ENCODE results near the gene DNAJC16.
"Not testable (repeated sequence)": the region's sequence is repeated elsewhere in the genome, so short reads cannot be mapped to it uniquely, and the experiment has no call there.

The DNAJC16 gene

GRCh38 chr1:15526490-15527339 is at the start of gene DNAJC16:
TSS of gene DNAJC16 (plus strand) at chr1:15526848. CDS start at chr1:15529106, 2,258 bp downstream.
- DNase-seq: peak; percentile 100

DNA sequence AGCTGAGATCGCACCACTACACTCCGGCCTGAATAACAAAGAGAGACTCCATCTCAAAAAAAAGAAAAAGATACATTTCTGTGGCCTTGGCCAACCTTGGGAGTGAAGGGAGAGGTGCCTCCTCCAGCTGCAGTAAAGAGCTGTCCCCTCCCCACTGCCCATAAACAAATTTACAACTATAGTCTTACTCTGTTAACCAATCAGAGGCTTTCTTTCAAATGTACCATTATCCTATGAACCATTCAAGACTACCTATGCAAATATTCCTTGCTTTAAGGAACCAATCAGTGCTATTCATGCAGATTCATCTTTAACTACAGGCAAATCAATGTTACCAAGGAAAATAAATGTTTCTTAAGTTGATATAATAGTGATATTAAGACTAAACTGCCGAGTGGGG is 49.7 kb upstream of the DNAJC16 start:
- no peak for DNase-seq

DNA sequence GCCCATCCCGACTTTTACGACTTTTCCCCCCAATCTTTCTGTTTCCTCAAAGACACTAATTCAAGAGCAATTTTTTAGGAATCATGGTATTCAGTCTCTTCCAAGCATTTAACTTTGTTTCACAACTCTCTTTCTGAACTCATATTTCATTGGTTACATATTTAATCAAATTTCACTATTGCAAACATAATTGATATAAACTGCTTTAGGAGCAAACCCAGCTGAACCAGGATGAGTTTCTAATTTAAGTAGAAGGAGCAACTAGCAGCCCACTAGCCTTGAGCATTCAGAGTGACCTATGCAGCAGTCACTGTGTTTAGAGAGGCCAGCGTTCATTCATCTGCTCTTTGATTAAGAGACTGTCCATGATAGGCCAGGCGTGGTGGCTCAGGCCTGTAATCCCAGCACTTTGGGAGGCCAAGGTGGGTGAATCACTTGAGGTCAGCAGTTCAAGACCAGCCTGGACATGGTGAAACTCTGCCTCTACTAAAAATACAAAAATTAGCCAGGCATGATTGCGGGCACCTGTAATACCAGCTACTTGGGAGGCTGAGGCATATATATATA is 48.9 kb upstream of the DNAJC16 start:
- no peak for DNase-seq

- DNase-seq: no peak
Measured at GRCh38 chr1:15479654-15480347, 46.8 kb upstream of the DNAJC16 start.

DNA sequence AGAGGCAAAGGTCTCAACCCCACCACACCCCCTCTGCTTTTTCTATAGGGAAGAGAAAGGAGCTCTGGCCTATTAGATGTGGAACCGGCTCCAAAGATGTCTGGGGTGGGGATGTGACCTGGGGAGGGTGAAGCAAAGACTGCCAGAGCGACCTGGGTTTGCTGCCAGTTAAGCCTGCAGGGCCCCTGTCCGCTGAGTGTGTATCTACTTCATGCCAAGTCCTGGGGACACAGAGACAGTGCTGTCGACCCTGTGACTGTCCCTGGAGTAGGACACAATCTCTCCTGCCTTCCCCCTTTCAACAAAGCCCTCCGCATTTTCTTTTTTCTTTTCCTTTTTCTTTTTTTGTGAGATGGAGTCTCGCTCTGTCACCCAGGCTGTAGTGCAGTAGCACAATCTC is 44.2 kb upstream of the DNAJC16 start:
- DNase-seq: not testable (repeated sequence)

- not testable (repeated sequence) for DNase-seq
Measured at GRCh38 chr1:15482983-15483543, 43.6 kb upstream of the DNAJC16 start.

- DNase-seq: no peak
Measured at GRCh38 chr1:15483971-15484370, 42.7 kb upstream of the DNAJC16 start.

DNA sequence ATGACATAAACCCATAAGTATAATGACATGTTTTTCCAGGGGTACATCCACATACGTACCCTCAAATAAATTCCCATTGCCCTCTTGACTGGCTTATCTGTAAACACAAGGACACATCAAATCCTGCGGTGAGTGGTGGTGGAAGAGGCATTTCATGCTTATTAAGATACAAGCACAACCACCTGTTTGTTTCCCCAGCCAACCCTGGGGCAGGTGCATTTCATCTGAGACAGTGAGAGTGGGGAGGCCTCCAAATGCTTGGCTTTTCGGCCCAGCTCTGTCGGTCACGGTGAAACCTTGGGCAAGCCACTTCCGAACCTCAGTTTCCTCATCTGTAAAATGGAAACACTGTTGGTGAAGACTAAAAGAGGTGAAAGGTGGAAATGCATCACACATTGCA is 42.2 kb upstream of the DNAJC16 start:
- not testable (repeated sequence) for DNase-seq

- no peak for DNase-seq
Measured at GRCh38 chr1:15485636-15486035, 41.0 kb upstream of the DNAJC16 start.

DNA sequence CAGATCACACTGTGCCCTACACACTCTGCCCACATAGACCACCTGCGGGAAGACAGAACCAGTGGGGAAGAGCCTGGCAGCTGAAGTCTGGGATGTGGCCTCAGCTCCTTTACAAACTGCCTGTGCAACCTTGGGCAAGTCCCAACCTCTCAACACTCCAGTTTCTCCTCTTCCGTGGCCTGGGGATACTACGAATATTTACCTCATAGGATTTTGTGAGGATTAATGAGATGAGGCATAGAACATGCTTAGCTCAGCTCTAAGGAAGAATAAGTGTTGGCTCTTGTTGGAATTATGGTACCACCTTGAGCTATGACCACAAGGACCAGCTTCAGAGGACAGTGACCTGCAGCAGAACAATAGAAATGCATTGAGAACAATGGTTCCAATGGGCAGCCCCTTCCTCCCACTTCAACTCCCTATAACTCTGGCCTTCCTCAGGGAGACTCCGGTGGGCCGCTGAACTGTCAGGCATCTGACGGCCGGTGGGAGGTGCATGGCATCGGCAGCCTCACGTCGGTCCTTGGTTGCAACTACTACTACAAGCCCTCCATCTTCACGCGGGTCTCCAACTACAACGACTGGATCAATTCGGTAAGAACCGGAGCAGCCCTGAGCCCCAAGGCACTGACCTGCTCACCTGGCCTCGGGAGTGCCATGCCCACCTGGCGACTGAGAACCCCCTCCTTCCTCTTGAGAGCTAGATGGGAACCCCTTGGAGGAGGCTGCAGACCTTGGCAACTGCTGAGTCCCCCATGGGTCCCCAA is 39.6 kb upstream of the DNAJC16 start:
- not testable (repeated sequence) for DNase-seq

DNA sequence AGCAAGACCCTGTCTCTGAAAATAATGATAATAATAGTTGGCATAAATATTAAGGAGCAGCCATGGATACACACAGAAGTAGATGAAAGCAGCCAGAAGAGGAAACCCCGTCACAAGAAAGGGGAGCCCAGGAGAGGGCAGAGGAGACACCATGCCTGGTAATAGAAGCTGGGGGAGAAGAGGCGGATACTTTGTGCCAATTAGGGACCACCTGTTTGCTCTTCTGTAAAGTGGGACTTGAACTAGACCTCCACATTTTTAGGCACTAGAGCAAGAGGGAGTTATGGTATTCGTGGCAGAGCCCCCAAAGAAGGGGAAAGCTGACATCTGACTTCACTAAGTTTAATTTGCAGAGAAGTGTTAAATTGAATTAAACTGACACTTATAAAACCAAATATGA is 38.3 kb upstream of the DNAJC16 start:
- DNase-seq: no peak

DNA sequence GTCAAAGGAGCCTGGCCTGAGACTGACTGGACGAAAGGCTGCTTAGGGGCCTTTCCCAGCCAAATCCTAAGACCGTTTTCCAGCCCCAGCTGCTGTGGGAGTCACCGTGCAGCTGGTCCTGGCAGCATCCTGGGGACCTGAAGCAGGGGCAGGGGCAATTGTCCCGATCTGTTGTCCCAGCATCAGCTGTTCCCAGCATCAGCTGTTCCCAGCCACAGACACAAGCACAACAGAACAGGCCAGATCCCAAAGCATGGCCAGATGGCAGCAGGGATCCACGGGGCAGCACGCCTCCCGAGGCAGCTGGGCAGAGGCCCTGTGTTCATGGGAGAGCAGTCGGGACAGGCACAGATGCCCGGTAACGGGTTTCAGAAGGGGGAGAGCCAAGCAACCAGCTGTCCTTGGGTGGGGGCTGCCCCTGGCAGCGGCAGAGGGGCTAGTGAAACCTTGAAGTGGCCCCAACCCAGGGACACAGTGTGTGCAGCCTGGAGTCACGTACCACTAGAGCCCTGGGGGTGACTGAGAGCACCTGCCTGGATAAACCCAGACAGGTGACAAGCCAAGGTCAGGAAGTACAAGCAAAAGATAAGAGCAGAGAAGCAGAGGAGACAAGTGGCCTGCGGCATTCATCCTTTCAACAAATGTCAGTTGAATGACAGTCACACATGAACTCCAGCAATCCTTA is 37.5 kb upstream of the DNAJC16 start:
- no peak for DNase-seq

GRCh38 chr1:15491010-15491409 is 35.6 kb upstream of the DNAJC16 start:
- DNase-seq: not testable (repeated sequence)

DNA sequence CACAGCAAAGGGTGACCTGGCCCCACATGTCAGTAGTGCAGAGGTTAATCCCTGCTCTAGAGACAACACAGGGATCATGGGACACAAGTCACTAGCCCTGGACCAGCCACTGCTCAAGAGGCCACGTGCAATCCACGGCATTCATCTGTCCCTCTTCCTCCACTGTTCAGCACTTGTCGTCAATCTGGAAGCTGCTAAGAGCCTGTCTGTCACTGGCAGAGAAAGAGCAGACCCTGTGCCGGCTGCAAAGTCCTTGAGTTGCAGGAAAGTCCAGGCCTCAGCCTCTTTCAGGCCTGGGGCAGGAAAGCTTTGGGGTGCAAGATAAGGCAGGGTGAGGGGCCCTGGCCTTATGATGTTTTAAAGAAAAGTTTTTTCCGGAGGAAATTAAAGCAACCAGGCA is 34.1 kb upstream of the DNAJC16 start:
- no peak for DNase-seq

- no peak for DNase-seq
Measured at GRCh38 chr1:15493869-15494390, 32.7 kb upstream of the DNAJC16 start.

GRCh38 chr1:15500184-15501178 is 26.2 kb upstream of the DNAJC16 start:
- DNase-seq: no peak

DNA sequence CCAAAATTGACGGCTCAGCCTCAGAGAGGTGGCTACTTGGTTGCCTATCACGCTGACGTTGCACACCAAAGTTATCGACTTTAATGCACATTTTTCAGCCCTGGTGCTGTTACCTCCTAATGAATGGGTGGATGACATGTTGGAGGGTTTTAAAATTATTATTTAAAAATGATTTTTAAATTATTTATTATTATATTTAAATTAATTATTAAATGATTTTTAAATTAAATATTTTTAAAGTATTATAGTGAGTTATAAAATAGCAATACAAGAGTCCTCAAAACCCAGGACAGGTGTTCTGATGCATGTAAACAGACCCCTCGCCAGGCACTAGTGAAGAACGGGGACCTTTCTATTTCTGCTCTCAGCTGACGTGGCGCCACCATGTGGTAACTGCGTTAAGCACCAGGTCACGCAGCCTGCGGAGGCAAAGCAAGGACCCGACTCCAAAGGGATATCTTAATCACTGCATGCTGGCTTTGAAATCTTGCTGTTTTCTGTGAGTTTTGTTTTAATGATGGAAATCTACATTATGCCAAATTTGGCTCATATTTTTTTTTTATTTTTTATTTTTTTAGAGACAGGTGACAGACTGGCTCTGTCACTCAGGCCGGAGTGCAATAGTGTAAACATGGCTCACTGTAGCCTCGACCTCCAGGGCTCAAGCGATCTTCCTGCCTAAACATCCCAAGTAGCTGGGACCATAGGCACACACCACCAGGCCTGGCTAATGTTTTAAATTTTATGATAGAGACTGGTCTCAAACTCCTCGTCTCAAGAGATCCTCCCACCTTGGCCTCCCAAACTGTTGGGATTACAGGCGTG is 25.2 kb upstream of the DNAJC16 start:
- peak; percentile 74 for DNase-seq

GRCh38 chr1:15504436-15504835 is 22.2 kb upstream of the DNAJC16 start:
- DNase-seq: no peak

- DNase-seq: no peak
Measured at GRCh38 chr1:15506831-15507230, 19.8 kb upstream of the DNAJC16 start.

DNA sequence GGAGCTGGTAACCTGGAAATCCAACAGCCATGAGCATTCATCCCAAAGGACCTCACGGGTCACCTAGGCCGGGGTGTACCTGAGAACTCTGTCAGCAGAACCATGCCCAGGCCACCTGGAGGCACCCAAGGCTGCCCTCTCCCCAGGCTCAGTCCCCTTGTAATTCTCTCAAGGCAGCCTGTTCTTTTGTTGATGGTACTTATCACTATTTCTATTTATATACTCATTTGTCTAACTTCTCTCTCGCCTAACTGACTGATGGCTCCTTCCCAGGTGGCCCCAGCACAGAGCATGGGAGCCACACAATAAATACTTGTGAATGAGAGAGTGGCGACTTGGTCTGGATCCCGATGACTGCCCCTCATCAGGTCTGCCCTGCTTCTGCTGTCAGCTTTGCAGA is 19.4 kb upstream of the DNAJC16 start:
- no peak for DNase-seq

All from RPMI8226 (cell line).